DOHH2 (cell line): ENCODE data around the gene DMTF1.

Source experiments
- CTCF ChIP-seq: fragments of 200-600 bp; sonication (generic); IDR thresholded peaks from one replicate; pipeline ENCODE4 v1.5.1; 2014; ENCODE audit warnings: antibody characterized with exemption, mild to moderate bottlenecking, low read depth, low read length; ENCODE audit not compliant: poor library complexity, severe bottlenecking
- EZH2phosphoT487 ChIP-seq: fragments of 200-600 bp; sonication (generic); IDR thresholded peaks from 2 replicates; pipeline ENCODE4 v1.6.1; 2017; ENCODE audit warnings: borderline replicate concordance, mild to moderate bottlenecking, antibody characterized with exemption, low read length, moderate library complexity, mixed read lengths

GRCh38 chr7:87231258-87231657, 79.0 kb downstream of the DMTF1 start:
- TF ChIP-seq CTCF (no peak), EZH2phosphoT487 (no peak)
